ENCODE data around the gene TMEM131.

- TF ChIP-seq, protein P1, sequence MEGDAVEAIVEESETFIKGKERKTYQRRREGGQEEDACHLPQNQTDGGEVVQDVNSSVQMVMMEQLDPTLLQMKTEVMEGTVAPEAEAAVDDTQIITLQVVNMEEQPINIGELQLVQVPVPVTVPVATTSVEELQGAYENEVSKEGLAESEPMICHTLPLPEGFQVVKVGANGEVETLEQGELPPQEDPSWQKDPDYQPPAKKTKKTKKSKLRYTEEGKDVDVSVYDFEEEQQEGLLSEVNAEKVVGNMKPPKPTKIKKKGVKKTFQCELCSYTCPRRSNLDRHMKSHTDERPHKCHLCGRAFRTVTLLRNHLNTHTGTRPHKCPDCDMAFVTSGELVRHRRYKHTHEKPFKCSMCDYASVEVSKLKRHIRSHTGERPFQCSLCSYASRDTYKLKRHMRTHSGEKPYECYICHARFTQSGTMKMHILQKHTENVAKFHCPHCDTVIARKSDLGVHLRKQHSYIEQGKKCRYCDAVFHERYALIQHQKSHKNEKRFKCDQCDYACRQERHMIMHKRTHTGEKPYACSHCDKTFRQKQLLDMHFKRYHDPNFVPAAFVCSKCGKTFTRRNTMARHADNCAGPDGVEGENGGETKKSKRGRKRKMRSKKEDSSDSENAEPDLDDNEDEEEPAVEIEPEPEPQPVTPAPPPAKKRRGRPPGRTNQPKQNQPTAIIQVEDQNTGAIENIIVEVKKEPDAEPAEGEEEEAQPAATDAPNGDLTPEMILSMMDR (IDR thresholded peaks at IDR 0.05): no peak
- TF ChIP-seq POLR2A (IDR thresholded peaks at IDR 0.05): no peak
- TF ChIP-seq POLR2AphosphoS5 (IDR thresholded peaks at IDR 0.05; ENCODE audit: insufficient read depth in 1 of 2, low read depth in 1 of 2): no peak
Measured at GRCh38 chr2:97931118-97931857, 64.5 kb downstream of the TMEM131 start.

All from vagina (tissue), 2 donors.